Medulla oblongata (tissue), 1 donor: Measurements from ENCODE around the gene OTOS.

Source experiments
- DNase-seq: peaks from one replicate; pipeline ENCODE4 v3.0.0-alpha.2; 2015; ENCODE audit errors: extremely low spot score

The OTOS gene

DNA sequence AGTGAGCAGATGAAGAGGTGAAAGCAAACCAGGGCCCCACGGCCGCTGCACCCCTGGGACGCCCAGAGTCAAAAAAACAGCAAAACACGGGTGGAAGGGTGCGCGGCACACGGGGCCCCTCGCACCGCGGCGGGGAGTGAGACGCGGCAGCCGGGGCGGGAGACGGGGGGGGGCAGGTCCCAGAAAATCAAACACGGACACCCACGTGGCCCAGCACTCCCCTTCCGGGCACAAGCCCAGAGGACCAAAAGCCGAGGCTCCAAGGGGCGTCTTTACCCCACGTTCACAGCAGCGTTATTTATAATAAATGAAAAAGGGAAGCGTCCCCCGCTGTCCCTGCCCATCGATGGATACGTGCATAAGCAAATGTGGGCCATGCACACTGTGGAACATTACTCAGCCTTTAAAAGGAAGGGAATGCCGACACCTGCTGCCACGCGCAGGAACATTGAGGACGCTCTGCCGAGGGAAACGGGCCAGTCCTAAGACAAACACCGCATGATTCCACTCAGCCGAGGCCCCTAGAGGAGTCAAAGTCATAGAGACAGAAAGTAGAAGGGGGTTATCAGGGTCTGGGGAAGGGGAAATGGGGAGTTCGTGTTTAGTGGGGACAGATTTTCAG lies 3.7 kb downstream of the OTOS start:
- no peak for DNase-seq

DNA sequence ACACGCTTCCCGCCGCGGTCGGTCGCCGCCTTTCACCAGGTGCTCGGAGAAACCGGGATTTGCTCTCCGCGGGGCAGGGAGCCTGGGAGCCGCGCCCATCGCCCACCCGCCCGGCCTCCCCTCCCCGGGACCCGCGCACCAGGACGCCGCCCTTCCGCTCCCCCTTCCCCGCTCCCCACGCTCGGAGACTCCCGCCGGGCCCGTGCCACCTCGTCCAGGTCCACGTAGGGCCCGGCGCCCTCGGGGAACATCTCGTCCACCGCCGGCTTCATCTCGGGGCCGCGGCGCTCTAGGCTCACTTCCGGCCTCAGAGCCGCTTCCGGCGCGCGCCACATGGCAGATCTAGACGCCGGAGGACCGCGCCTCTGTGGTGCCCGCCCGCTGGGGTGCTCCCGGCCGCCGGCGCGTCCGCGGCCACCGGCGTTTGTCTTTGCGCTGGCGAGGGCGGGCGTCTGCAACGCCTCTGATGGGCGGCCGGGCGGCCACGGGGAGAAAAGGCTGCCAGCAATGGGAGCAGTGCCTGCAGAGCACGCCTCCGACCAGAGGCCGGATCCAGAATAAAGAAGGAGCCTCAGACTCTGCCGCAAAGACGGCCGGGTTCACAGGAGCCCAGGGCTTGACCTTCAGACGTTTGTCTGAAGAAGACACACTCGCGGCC lies 4.3 kb downstream of the OTOS start, which contains the start of gene COPS9:
COPS9 (minus strand) TSS at position 293 of the 658 bp plus-strand sequence; CDS start at position 272, 21 bp downstream.
- DNase-seq: peak; percentile 86

DNA sequence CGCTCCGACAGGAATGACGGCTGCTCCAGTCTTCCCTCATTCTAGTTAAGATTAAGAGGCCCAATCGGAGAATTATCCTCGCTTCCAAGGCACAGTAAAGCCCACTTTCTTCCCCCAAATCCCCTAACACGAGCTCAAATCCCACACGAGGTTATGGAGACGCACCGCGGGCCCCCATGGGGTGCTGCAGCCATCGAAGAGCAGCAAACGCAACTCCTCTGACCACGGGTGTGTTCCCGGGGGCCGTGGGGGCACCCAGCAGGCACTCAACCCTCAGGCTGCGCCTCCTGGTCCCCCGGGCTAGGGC lies 4.8 kb downstream of the OTOS start:
- DNase-seq: no peak

DNA sequence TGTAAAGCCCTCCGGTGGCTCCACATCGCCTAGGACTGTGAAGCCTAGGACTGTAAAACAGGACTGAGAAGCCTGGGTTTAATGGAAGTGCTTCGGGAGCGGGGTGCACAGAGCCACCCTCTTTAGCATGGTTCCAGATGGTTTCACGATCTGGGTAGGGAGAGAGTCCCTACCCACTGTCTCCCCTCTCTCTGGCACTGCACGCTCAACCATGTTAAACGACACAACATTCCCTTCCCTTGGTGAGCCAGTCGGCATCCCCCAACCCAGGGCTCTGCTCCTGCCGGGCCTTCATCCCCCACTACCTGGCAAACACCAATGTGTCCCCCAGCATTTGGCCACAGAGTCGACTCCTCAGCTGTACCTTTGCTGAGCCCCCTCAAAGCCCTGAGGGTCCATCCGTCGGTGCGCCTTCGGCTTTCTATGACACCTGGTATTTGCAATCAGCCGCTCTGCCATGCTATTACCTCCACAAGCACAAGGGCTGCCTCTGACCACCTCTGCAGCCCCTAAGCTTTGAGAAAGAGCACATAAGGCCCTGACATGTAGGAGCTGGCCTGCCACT lies 5.4 kb downstream of the OTOS start:
- no peak for DNase-seq

- no peak for DNase-seq
Observed at GRCh38 chr2:240134466-240134865, 6.0 kb downstream of the OTOS start.

DNA sequence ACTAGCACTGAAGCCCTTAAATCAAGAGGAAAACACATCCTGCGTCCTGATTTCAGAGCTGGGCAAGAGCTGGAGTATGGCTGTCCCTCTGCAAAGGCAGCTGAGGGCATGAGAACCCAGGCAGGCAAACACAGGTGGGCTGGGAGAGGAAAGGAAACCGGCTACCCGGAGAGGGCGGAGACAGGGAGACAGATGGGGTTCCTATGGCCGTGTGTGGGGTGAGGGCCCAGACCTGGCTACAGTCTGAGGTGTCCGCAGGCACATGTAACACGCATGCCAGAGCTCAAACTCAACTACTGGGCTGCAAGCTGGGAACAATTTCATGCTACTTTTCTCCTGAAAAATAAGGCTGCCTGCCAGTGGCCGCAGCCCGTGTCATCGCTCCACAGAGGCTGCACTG lies 7.1 kb downstream of the OTOS start:
- DNase-seq: no peak

DNA sequence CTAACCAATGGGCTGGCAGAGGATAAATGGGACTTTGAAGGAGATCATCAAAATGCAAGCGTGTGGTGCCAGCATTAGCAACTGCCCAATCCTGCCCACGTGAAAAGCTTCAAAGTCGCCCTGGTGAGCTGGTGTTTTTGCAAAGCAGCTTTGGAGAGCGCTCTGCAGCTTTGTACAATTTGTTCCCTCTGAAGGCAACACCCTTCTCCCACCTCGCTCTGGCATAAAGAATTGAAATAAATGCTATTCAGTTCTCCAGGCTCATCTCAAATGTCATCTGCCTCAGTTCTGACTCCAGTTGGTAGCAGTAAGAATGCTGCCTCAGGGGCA lies 7.8 kb downstream of the OTOS start:
- DNase-seq: peak; percentile 78

DNA sequence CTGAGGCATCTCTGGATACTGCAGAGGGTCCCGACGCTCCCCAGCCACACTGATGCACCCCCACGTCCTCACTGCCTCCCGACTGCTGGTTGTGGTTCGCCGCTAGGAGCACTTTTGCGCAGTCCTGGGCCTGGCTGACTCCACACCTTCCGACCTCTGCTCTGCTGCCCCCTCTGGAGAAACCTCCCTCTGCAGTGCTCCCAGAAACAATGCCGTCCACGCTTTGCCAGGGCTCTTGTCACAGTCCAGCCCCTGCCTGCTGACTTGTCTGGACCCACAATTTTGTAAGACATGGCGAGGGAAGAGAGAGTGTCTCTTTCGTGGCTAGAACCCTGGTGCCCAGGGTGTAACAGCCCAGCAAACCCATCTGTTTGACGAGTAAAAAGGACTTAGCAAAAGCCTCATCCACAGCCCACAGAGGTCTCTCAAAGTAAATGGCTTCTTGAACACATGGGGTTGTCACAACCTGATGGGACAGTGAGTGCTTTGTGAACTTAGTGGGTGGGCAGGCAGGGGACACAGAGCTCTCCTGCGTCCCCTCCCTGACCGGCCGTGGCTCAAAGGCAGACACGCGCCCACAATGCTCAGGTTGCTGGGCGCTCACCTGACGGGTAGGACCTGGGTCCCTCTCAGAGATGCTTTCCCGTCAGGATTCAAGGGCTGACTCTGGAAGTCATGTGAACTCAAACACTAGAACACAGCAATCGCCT lies 8.4 kb downstream of the OTOS start:
- no peak for DNase-seq

DNA sequence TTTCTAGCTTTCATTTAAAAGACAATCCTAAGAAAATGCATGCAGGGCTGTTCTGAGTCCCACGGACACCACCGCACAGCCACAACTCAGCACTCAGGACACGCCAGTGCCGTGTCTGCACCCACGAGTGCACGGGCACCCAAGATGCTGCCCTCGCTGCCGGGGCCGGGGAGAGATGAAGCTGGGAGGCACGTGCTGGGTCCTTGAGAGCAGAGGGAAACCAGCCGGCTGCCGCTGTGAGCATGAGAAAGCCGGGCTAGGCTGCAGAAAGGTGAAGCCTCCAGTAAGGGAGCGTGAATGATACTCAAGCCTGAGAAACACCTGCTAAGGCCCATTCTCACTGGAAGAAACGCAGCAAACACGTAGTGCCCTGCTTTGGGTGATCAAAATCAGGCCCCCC lies 9.2 kb downstream of the OTOS start:
- no peak for DNase-seq

DNA sequence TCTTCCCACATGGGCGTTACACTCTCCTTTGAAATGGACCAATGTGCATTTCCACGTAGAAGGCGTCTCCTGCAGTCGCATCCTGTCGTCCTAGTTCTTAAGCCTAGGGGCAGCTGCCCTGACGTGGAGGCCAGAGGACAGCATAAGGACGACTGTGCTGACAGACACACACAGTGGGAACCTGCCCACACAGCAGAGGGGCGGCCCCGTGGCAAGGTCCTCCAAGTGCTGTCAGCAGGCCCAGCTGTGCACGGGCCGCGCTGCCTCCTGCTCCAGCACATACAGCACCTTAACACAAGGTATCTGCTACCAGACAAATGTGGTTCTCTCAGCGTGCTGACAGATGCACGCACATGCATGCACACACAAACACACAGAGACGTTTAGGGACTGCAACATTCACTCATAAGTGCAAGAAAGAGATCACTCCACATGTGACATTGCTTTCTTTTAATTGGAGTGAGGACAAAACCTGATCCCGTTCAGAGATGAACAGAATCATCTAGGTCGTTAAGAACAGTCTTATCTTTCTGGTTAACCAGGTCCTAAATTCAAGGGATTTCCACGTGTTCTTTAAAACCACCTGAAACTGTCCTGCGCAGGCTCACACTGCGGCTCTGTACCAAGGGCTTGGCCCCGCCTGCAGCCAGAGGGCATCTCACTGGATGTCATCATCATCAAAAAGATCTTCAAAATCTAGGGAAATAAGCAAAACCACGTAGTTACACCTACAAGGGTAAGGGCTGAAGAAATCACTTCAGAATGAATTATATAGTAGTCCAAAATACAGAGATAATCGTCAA lies 9.9 kb downstream of the OTOS start:
- DNase-seq: no peak

GRCh38 chr2:240129731-240130392 lies 10.6 kb downstream of the OTOS start:
- no peak for DNase-seq

- no peak for DNase-seq
Observed at GRCh38 chr2:240129311-240129710, 11.1 kb downstream of the OTOS start.

- DNase-seq: no peak
Observed at GRCh38 chr2:240128608-240129145, 11.8 kb downstream of the OTOS start.

- DNase-seq: no peak
Observed at GRCh38 chr2:240127911-240128607, 12.4 kb downstream of the OTOS start.

GRCh38 chr2:240127191-240127750 lies 13.2 kb downstream of the OTOS start:
- no peak for DNase-seq

- DNase-seq: no peak
Observed at GRCh38 chr2:240126731-240127130, 13.7 kb downstream of the OTOS start.

- DNase-seq: no peak
Observed at GRCh38 chr2:240125742-240126141, 14.7 kb downstream of the OTOS start.

GRCh38 chr2:240124651-240125030 lies 15.8 kb downstream of the OTOS start:
- DNase-seq: no peak

DNA sequence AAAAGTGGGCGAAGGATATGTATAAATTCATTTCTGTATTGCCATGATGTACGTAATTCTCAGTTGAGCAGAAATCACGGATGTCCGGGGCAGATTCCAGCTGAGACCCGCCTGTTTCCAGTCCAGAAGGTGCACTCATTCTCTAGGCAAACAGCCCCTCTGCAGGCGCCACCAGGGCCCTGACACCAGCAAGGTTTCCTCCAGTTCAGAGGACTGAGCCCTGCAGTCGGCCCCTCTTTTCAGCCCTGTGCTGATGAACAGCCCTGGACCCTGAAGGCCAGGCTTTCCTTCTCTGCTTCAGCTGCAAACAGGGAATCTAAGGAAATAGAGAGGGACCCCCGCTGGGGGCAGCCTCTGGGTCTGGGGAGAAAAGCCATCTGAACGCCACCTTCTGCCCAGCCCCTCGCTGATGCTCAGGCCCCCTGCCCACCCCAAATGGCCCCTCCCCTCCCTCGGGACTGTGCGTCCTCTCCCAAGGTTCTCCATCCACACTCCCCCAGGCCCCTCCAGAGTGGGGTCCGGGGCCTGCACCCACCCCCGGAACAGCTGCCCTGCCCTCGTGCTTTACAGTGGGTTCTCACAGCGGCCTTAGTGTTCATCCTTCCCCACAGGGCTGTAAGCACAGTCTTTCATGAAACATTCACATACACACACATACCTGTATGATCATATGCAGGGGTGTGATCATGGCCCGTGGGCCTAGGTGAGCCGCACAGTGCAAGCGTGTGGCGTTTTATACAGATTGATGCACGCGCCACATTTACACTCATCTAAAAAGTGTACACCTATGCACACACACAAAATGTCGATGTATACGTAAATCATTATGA lies 16.4 kb downstream of the OTOS start:
- DNase-seq: no peak

DNA sequence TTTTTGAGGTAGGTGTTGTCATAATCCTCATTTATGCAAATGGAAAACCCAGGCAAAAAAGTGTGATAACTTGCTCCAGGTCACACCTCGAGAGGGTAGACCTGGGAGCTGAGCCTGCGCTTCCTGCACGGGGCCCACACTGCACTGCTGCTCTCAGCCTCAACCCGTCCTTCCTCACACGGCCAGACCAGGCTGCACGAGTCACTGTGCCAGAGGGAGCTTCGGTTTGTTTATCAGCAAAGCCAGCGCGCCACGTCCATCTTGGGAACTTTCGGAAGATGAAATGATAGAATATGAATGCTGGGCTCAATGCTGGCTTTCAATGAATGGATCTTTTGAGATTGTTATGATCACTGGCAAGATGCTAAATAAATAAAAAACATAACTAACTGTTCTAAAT lies 18.8 kb downstream of the OTOS start:
- DNase-seq: no peak
